Stimulated activated naive CD4-positive, alpha-beta T cell (primary cell): ENCODE measurements around the gene LILRA2.
"Not testable (repeated sequence)": the region's sequence is repeated elsewhere in the genome, so short reads cannot be mapped to it uniquely, and the experiment has no call there.

Source experiments
- DNase-seq, 6 experiments: peaks; one replicate each; lab custom pipeline; 2025; lab: John Stamatoyannopoulos, UW

Gene LILRA2

DNA sequence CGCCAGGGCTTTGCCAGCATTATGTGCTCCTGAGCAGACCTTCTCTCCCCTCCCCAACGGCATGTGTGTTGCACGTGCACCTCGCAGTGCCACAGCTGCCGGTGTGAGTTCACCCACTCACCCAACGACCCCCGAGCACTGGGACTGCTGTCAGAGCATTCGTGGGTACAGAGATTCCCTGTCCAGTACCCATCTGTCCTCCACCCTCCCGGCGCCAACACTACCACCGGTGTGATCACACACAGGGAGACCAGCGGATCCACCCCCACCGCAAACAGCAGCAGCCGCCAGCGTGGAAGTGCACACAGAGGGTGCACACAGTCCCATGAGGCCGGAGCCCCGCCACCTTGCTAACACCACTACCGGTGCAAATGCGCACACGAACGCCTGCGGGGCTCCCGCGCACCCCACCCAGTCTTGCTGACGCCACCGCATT is 35.8 kb downstream of the LILRA2 start:
- DNase-seq, result no peak

DNA sequence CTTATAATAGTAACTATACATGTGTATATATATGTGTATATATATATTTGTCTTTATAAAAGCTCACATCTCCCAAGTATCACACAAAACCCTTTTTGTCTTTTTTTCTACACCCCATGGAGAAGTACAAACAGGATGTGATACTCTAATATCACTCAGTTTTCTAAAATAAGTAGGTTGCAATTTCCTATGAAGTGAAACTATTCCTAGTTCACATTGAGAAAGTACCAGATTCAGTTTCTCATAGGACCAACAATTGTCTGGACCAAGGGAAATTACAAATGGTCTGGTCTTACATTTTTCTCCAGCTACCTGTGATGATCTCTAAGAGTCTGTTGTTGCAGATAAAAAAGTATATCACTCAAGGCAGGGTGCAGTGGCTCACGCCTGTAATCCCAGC is 38.8 kb downstream of the LILRA2 start:
- DNase-seq, result no peak

DNA sequence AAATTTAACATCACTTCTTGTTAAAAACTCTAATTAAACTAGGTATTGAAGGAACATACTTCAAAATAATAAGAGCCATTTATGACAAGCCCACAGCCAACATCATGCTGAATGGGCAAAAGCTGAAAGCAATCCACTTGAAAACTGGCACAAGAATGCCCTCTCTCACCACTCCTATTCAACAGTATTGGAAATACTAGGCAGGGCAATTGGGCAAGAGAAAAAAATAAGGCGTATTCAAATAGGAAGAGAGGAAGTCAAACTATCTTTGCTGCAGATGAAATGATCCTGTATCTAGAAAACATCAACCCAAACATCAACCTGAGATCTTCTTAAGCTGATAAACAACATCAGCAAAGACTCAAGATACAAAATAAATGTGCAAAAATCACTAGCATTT is 41.1 kb downstream of the LILRA2 start:
- DNase-seq, result no peak

DNA sequence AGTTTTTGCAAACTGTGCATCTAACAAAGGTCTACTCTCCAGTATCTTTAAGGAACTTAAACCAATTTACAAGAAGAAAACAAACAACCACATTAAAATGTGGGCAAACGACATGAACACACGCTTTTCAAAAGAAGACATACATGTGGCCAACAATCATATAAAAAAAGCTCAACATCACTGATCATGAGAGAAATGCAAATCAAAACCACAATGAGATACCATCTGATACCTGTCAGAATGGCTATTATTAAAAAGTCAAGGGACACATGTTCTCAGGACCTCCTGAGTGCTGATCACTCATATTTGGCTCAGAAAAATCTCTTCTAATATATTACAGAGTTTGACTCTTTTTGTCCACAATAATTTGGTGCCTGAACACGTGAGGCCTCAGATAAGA is 42.5 kb downstream of the LILRA2 start:
- DNase-seq, result no peak

DNA sequence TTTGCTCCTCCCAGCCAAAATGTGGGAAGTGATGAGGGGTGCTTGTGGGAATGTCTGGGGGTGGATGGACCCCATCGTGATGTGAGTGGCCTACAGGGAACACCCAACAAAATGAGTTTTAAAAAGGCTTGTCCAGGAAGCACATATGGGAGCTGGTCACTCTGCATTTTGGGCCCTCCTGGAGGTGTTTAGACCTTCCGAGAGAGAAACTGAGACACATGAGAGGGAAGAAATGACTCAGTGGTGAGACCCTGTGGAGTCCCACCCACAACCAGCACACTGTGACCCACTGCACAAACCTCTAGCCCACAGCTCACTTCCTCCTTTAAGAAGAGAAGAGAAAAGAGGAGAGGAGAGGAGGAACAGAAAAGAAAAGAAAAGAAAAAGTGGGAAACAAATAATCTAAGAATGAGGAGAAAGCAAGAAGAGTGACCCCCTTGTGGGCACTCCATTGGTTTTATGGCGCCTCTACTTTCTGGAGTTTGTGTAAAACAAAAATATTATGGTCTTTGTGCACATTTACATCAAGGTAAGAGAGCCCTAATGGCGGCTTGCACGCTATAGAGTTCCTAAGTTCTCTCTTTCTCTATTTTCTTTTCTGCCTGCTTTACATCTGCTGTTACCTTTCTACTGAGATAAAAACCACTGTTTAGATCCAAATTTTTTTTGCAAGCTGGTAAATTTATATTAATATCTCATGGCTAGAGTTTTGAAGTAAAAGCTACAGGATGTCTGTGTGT is 43.4 kb downstream of the LILRA2 start:
- no peak for DNase-seq

DNA sequence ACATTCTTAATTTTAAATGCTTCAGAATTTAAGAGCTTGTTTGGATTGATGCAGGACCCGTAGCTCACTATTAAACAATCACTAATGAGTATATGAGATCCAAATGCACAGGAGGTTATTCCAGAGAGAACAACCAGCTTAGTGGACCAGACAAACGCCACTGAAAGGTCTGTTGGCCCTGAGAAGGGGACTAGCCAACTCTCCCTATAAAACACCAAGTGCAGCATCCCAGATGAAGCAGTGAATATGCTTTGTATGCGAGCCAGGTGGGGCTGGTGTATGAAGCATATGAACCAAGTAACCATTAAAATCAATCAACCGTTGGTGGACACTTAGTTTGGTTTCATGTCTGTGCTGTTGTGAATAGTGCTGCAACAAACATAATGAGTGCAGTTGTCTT is 46.9 kb downstream of the LILRA2 start:
- DNase-seq, result no peak

DNA sequence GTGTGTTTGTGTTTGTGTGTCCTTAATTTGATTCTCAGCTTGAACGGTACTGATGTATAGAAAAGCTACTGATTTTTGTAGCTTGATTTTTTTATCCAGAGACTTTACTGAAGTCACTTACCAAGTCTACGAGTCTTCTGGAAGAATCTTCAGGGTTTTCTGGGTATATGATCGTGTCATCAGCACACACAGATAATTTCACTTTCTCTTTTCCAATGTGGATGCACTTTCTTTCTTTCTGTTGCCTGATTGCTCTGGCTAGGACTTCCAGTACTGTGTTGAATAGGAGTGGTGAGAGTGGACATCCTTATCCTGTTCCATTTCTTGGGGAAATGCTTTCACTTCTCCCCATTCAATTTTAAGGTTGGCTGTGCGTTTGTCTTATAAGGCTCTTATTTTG is 48.8 kb downstream of the LILRA2 start:
- no peak for DNase-seq

DNA sequence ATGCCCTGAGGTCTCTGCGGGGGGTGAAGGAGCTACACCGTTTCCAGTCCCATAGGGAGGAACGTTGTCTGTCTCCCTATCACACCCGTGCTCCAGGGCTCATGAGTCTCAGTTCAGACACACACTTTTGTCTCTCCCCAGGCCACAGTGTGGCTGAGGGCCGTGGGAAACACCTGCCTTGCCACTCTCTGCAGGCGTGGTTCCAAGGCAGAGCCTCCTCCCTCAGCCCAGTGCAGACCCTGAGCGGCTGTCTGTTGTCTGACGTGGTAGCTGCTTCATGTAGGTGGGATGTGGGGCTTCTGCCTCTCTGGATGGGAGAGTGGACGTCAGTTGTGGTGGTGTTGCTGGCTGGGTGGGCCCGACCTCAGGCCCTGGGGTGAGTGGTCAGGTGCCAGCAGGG is 50.6 kb downstream of the LILRA2 start:
- not testable (repeated sequence) for DNase-seq

DNA sequence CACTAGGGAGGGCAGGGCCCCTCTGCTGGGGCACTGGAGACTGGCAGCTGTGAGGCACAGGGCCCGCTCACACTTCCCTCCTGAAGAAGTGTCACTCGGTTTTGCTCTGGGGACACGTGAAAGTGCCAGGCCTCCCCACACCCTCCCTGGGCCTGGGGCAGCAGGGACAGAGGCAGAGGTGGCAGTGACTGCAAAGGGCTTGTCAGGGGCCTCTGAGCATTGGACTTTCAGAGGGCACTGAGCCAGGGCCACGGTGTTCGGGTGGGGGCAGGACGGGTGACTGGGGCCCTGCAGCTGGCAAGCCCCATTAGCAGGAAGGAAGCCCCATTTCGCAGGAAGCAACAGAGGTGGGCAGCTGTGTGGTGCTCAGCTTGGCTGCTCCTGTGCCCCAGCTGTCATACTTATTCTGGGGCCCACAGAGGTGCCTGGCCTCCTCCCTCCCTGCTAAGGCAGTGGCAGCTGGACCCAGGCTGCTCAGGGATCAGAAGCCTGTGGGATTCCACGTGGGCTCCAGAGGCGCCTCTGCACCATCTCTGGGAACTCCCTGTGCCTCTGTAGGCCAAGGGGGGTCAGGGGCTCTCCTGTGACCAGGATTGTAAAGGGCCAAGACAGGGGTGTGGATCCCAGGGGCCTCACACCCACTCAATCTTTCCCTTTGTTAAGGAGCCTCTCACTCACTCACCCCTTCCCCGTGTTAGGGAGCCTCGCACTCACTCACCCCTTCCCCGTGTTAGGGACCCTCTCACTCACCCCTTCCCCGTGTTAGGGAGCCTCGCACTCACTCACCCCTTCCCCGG is 51.5 kb downstream of the LILRA2 start:
- DNase-seq, result not testable (repeated sequence)

DNA sequence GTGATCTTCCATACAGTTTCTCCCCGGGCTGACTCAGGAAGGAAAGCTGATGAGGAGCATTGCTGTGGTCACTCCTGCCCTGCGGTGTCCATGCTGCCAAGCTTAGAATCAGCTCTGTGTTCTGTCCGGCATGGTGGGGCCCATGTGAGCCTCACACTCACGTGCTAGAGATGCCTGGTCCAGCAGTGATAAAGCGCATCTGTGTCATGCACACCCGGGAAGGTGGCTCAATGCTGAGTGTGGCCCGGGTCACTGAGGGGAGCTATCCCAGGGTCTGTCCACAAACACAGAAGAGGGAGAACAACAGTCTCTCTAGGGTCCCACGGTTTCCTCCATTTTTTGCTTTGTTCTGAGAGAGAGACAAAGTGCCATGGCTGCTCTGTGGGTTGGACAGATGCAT is 53.2 kb downstream of the LILRA2 start:
- DNase-seq, result no peak

DNA sequence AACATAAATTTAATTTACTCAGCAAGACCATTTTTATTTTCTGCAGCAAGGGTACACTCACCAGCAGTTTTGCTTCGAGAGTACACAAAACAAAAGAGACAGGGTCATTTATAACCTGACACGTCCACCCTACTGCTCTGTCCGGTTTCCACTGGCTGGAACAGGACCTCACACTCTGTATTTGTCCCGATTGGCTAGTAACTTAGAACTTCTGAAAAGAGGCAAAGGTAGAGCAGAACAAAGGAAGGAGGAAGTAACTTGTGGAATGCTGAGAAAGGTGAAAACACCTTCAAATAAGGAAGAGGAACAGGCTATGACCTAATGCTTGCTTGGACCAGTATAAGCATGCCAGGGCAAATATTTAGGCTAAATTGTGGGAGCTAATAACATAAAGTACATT is 54.3 kb downstream of the LILRA2 start:
- not testable (repeated sequence) for DNase-seq

DNA sequence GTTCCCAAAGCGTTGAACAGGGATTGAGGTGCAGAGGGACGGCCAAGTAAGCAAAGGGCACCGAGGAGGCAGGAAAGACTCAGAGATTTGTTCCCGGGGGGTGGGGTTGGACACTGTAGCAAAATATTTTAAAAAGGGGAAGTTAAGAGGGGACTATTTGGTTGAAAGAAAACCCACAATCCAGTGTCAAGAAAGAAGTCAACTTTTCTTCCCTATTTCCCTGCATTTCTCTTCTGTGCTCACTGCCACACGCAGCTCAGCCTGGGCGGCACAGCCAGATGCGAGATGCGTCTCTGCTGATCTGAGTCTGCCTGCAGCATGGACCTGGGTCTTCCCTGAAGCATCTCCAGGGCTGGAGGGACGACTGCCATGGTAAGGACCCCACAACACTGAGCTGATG is 56.7 kb downstream of the LILRA2 start, which contains the start of gene LILRB1:
LILRB1 (plus strand) TSS at position 223 of the 400 bp plus-strand sequence. CDS start 590 bp downstream, outside the sequence.
- not testable (repeated sequence) for DNase-seq

DNA sequence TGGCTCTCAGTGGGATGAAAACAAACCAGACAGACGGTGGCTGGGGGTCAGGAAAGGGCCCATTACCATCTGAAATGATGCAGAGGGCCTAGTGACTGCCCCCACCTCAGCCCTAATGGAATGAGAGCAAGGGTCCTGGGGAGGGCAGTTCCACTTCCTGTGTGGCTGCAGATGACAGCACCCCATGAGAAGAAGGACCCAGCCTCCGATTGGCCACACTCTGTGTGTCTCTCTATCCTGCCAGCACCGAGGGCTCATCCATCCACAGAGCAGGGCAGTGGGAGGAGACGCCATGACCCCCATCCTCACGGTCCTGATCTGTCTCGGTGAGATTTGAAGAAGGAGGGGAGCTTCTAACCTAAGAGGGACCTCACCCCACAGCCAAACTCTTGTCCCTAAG is 57.2 kb downstream of the LILRA2 start:
- no peak for DNase-seq

DNA sequence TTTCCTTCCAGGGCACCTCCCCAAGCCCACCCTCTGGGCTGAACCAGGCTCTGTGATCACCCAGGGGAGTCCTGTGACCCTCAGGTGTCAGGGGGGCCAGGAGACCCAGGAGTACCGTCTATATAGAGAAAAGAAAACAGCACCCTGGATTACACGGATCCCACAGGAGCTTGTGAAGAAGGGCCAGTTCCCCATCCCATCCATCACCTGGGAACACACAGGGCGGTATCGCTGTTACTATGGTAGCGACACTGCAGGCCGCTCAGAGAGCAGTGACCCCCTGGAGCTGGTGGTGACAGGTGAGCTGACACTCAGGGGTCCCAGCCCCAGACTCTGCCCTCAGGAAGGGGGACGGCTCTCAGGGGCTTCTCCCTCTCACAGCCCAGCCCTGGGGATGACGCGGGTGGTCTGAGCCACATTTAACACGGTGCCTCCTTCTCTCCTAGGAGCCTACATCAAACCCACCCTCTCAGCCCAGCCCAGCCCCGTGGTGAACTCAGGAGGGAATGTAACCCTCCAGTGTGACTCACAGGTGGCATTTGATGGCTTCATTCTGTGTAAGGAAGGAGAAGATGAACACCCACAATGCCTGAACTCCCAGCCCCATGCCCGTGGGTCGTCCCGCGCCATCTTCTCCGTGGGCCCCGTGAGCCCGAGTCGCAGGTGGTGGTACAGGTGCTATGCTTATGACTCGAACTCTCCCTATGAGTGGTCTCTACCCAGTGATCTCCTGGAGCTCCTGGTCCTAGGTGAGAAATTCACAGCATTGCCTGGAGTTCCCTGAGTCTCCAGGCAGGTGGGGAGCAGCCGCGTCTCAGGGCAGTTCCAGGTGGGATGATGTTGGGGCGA is 58.1 kb downstream of the LILRA2 start:
- not testable (repeated sequence) for DNase-seq

DNA sequence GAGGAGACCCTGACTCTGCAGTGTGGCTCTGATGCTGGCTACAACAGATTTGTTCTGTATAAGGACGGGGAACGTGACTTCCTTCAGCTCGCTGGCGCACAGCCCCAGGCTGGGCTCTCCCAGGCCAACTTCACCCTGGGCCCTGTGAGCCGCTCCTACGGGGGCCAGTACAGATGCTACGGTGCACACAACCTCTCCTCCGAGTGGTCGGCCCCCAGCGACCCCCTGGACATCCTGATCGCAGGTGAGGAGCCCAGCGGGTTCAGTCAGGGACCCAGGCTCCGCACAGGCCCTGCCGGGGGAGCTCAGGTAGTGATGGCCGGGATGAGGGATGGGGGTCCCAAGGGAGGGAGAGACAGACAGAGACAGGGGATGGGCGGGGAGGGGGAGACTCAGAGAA is 58.9 kb downstream of the LILRA2 start:
- not testable (repeated sequence) for DNase-seq

DNA sequence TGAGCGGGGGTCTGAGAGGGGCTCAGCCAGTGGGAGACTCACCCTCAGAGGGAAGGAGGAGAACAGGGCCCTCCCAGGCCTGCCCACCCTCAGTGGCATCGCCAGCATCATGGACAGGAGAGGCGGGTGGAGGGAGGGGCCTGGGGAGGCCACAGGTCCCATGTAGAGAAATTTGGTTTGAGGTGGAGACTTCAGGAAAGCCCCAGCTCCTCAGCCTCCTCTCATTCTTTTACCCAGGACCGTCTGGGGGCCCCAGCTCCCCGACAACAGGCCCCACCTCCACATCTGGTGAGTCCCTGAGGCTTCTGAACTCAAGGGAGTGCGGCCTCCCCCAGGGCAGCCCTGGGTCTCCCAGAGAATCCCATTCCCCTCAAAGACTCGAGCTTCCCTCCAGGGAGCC is 59.8 kb downstream of the LILRA2 start:
- no peak for DNase-seq

DNA sequence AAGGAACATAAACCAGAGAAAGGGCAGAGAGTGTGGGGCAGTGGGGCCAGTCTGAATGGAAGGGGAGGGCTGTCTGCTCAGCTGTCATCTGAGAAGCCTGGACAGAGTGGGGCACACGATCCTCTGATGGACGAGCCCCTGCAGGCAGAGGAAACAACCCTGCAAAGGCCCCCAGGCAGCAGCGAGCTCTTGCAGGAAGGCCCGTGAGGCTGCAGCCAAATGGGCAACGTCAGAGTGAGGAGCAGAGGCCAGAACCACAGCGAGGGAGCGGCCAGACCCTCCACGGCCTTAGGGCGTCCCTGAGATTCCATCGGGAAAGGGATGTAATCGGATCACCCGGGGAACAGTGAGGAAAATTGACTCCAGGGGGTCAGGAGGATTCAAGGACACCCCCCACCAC is 62.5 kb downstream of the LILRA2 start:
- not testable (repeated sequence) for DNase-seq

DNA sequence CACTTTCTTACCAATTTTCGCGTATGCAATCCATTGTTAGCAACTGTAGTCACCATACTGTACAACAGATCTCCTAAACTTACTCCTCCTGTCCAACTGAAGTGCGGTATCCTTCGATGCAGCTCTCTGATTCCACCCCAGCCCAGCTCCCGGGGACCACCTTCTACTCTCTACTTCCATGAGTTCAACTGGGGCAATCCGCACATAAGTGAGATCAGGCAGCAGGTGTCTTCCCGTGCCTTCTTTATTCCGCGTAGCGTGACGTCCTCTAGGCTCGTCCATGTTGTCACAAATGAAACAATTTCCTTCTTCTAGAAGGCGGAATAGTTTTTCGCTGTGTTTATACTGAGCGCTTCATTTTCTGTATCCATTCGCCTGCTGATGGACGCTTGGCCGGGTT is 65.1 kb downstream of the LILRA2 start:
- DNase-seq, result no peak
